GM12878 (cell line): ENCODE results near the gene PCSK1N. TPM values are rescaled to one million over a fixed set of nuclear protein-coding genes. Genes with fewer than 3 reads are reported as not detected.

Experiments used
- ATAC-seq: fragments of 200-7000 bp; cut with Tn5 transposase; 3 replicates; pipeline ENCODE4 v1.9.1; 2020; ENCODE audit warnings: mild to moderate bottlenecking, moderate library complexity
- BruUV-seq: library from RNA; stranded (reverse); fragments of 400-500 nt; replicated peaks from 2 replicates; lab custom pipeline; 2021; lab: Mats Ljungman, UMichigan
- CTCF ChIA-PET: fragments of 300-600 bp; sonication (Branson Sonifier 250); formaldehyde crosslinking; extraction: SDS; loops from one replicate; lab custom pipeline; 2021; ENCODE audit warnings: inconsistent platforms; lab: Yijun Ruan, JAX
- POLR2A ChIA-PET: fragments of 350-600 bp; formaldehyde crosslinking; extraction: SDS; loops from one replicate; lab custom pipeline; 2021; ENCODE audit warnings: inconsistent platforms; lab: Charles Lee
- RAD21 ChIA-PET: fragments of 300-600 bp; sonication (Branson Sonifier 250); formaldehyde crosslinking; loops from one replicate; lab custom pipeline; 2023; ENCODE audit warnings: antibody characterized with exemption; ENCODE audit not compliant: unreplicated experiment; lab: Charles Lee
- SMC1A ChIA-PET: fragments of 300-600 bp; sonication (Branson Sonifier 250); formaldehyde crosslinking; loops from one replicate; lab custom pipeline; 2023; ENCODE audit not compliant: unreplicated experiment, uncharacterized antibody; lab: Charles Lee
- DNase-seq: peaks from one replicate; pipeline ENCODE4 v3.0.0-alpha.2; 2011; ENCODE audit warnings: low read depth, low spot score
- FAIRE-seq: peaks from 3 replicates; lab custom pipeline; 2011; peaks lifted over from hg19 to GRCh38; lab: Jason Lieb, UNC
- H2AFZ ChIP-seq: 2 replicates; pipeline ENCODE4 v1.6.0; 2011; ENCODE audit warnings: low read depth, low read length, control low read depth; ENCODE audit not compliant: control insufficient read depth
- H3K27ac ChIP-seq: 2 replicates; pipeline ENCODE4 v1.5.1; 2011; ENCODE audit warnings: control low read depth; ENCODE audit not compliant: control insufficient read depth, insufficient read depth
- H3K27me3 ChIP-seq, 2 experiments: replicated peaks in 1 of 2; 2 replicates each; pipeline versions ENCODE4 v1.6.0 to v1.6.1; 2011; ENCODE audit warnings: low read length in 1 of 2; ENCODE audit not compliant: control insufficient read depth in 2 of 2, insufficient read depth in 2 of 2
- H3K36me3 ChIP-seq, 2 experiments: 2 replicates each; pipeline ENCODE4 v1.5.1; 2011; ENCODE audit warnings: low read length in 1 of 2; ENCODE audit not compliant: control insufficient read depth in 2 of 2, insufficient read depth in 2 of 2
- H3K4me1 ChIP-seq: 2 replicates; pipeline ENCODE4 v1.6.1; 2011; ENCODE audit warnings: mild to moderate bottlenecking, low read length, moderate library complexity, mixed read lengths; ENCODE audit not compliant: control insufficient read depth, insufficient read depth
- H3K4me2 ChIP-seq: 2 replicates; pipeline ENCODE4 v1.6.0; 2011; ENCODE audit warnings: control low read depth; ENCODE audit not compliant: control insufficient read depth, insufficient read depth
- H3K4me3 ChIP-seq: fragments of 200-600 bp; sonication (generic); 2 replicates; pipeline ENCODE4 v1.5.1; 2016
- H3K79me2 ChIP-seq: 2 replicates; pipeline ENCODE4 v1.6.0; 2011; ENCODE audit warnings: low read length; ENCODE audit not compliant: control insufficient read depth, insufficient read depth
- H3K9ac ChIP-seq: 2 replicates; pipeline ENCODE4 v1.8.0; 2011; ENCODE audit warnings: low read length, control low read depth, mixed read lengths; ENCODE audit not compliant: control insufficient read depth, insufficient read depth
- H3K9me3 ChIP-seq: replicated peaks from 3 replicates; pipeline ENCODE4 v1.5.1; 2011; ENCODE audit warnings: mild to moderate bottlenecking, low read length; ENCODE audit not compliant: control insufficient read depth, insufficient read depth
- H4K20me1 ChIP-seq: 2 replicates; pipeline ENCODE4 v1.6.0; 2011; ENCODE audit not compliant: control insufficient read depth, insufficient read depth
- CREM ChIP-seq: IDR thresholded peaks from 2 replicates; pipeline ENCODE4 v1.6.1; 2014; ENCODE audit warnings: antibody characterized with exemption, low read depth
- NBN ChIP-seq: fragments of 450-650 bp; IDR thresholded peaks from 2 replicates; pipeline ENCODE4 v1.6.1; 2016
- SREBF2 ChIP-seq: IDR thresholded peaks from 2 replicates; pipeline ENCODE4 v1.6.1; 2012; ENCODE audit warnings: mild to moderate bottlenecking, low read length
- STAT1 ChIP-seq: fragments of 450-650 bp; conservative IDR thresholded peaks from 2 replicates; pipeline ENCODE4 v1.6.1; 2014; ENCODE audit warnings: antibody characterized with exemption, mild to moderate bottlenecking
- WGBS: methylation state at CpG from one replicate; pipeline ENCODE4 v1.1.6; 2016; ENCODE audit warnings: low lambda C conversion rate; ENCODE audit not compliant: insufficient replicate concordance, insufficient coverage; ENCODE audit errors: missing lambda C conversion rate; 5-methylcytosine and 5-hydroxymethylcytosine counted together
- in situ Hi-C: fragments of 300-500 bp; cut with MboI; formaldehyde crosslinking; loops from 9 replicates; pipeline ENCODE4 v1.14.3; 2018; ENCODE audit warnings: mixed read lengths
- intact Hi-C: fragments of 100-400 bp; cut with micrococcal nuclease; formaldehyde crosslinking; loops from one replicate; pipeline ENCODE4 v1.14.2; 2022; ENCODE audit not compliant: unreplicated experiment
- polyA plus RNA-seq, 11 experiments: library from polyadenylated mRNA; depleted of rRNA in 4 of 11; unstranded in 6 of 11; stranded (reverse) in 5 of 11; fragments of >200 nt; fragmentation: Nextera tagmentation in 4 of 11; fragmentation: Illumina TruSeq in 1 of 11; extraction: Ambion mirVana in 4 of 11; extraction: Trizol in 1 of 11; gene quantifications; 1 replicate in 1 of 11; 2 replicates in 10 of 11; pipeline versions ENCODE4 v1.2.1 to v1.2.3, GENCODE V29; 2011 to 2016; ENCODE audit warnings: inconsistent platforms in 2 of 11, missing spikeins in 2 of 11, low read depth in 1 of 11
- total RNA-seq, 4 experiments: library from RNA; depleted of rRNA in 3 of 4; stranded (reverse); fragments of >200 nt in 3 of 4; fragmentation: Illumina TruSeq in 1 of 4; extraction: Trizol in 1 of 4; gene quantifications; 2 replicates each; pipeline versions ENCODE4 v1.2.1 to v1.2.3, GENCODE V29; 2013 to 2021
- TF ChIP-seq, protein P1 (sequence below): fragments of 450-650 bp; IDR thresholded peaks from 2 replicates; pipeline ENCODE4 v1.6.1; 2016; ENCODE audit warnings: mild to moderate bottlenecking
- TF ChIP-seq, protein P2 (sequence below): fragments of 450-650 bp; IDR thresholded peaks from 2 replicates; pipeline ENCODE4 v1.6.1; 2018; ENCODE audit warnings: borderline replicate concordance, mild to moderate bottlenecking; ENCODE audit not compliant: partially characterized antibody
- TF ChIP-seq, protein P3 (sequence below): IDR thresholded peaks from 2 replicates; pipeline ENCODE4 v1.6.1; 2012; ENCODE audit warnings: low read depth, low read length, improper control_type of control experiment
- TF ChIP-seq, protein P4 (sequence below): fragments of 450-650 bp; IDR thresholded peaks from 2 replicates; pipeline ENCODE4 v1.6.1; 2016; ENCODE audit warnings: mild to moderate bottlenecking
- TF ChIP-seq, protein P5 (sequence below): IDR thresholded peaks from 2 replicates; pipeline ENCODE4 v1.6.1; 2011; ENCODE audit warnings: low read depth, low read length, improper control_type of control experiment, borderline replicate concordance
- TF ChIP-seq, protein P6 (sequence below): fragments of 150-350 bp; IDR thresholded peaks from 2 replicates; pipeline ENCODE4 v1.6.1; 2014; ENCODE audit warnings: mild to moderate bottlenecking, low read depth, low read length

PCSK1N gene
- total and polyA plus RNA-seq, 10 of the 15 experiments (the other 5 are each of a cell fraction or from before 2014, with no cell fraction given), result 0.19 TPM; not detected in 9

DNA sequence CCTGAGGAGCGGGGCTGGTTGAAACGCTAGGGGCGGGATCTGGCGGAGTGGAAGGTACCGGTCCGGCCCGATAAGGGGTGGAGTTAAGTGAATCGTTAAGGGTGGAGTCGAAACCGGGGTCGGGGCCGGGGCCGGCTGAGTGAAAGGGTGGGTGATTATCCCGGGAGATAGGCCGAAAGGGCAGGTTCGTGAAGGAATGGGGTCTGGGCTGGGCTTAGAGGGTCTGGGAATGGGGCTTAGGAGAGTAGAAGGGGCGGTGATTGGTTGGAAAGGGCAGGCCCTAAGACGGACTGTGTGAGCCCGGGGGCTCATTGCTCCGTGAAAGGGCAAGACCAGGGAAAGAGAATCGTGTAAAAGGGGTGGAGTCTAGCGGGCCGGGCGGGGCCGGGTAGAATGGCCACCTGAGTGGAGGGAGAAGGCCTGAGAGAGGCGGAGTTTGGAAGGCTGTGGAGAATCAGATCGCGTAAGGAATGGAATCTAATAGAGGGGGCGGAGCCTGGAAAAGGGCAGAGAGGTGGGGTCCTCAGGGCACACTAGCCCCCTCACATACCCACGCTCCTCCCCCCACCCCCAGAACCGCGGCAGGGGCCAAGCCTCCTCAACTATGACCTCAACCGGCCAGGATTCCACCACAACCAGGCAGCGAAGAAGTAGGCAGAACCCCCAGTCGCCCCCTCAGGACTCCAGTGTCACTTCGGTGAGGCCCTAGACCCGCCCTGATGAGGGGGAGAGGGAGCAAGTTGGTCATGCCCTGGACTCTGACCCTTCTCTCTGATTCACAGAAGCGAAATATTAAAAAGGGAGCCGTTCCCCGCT lies 33.1 kb downstream of the PCSK1N start:
- ChIA-PET POLR2A (interaction anchor here (0.9 to 1.9 kb wide), 10 partner anchors 65 to 200 kb away, joined by 3 to 10 read pairs (median 5); partner anchors contain the start of genes GRIPAP1, OTUD5, PQBP1 and TIMM17B), CTCF (interaction anchor here (0.7 to 1.0 kb wide), 4 partner anchors 65 to 277 kb away, joined by 3 to 4 read pairs (median 3); partner anchors contain the start of gene WDR45), RAD21 (interaction anchor here (0.6 to 1.7 kb wide), 4 partner anchors 96 to 156 kb away, joined by 3 to 7 read pairs (median 6); partner anchors contain the start of genes PQBP1 and TIMM17B), SMC1A (interaction anchor here (1.0 to 1.5 kb wide), 4 partner anchors 13 to 144 kb away, joined by 3 to 4 read pairs (median 4); no protein-coding TSS in a partner anchor)
- peaks cover 0 to 3% of the 10 kb centered on the region in 2 experiments; a peak in 1 of 4 replicates for H3K36me3 ChIP-seq
- peak overlapping the region; percentile 66 for H3K4me2 ChIP-seq
- 32% methylated on average over 39 of the region's 40 CpGs for WGBS
- H3K9me3 ChIP-seq, result no peaks in the 10 kb centered on the region
- H2AFZ ChIP-seq, result peak overlapping the region; percentile 74
- peak overlapping the region; percentile 62 for H3K4me3 ChIP-seq
- peak overlapping the region; percentile 86 for H3K9ac ChIP-seq
- H3K27me3 ChIP-seq, result no peaks in the 10 kb centered on the region
- intact Hi-C loops, result loop anchor here (5.0 kb wide), 4 partner anchors 105 to 240 kb away; partner anchors contain the start of genes OTUD5, SUV39H1 and TFE3
- DNase-seq (peak; percentile 40), FAIRE-seq (no peak), ATAC-seq (peak; percentile 80)
- H3K27ac ChIP-seq, result peak overlapping the region; percentile 93
- in situ Hi-C loops, result loop anchor here (10.0 kb wide), 1 partner anchor 383 kb away; the partner anchor contains the start of gene PRICKLE3
- no peaks in the 10 kb centered on the region; the same call in none of the 2 replicates for H3K79me2 ChIP-seq
- TSS peak; percentile 85 for BruUV-seq
- H3K4me1 ChIP-seq, result no peaks in the 10 kb centered on the region
- H4K20me1 ChIP-seq, result no peaks in the 10 kb centered on the region
- TF ChIP-seq NBN, result peak; percentile 93
- no peak for TF ChIP-seq CREM
- TF ChIP-seq, protein P1, sequence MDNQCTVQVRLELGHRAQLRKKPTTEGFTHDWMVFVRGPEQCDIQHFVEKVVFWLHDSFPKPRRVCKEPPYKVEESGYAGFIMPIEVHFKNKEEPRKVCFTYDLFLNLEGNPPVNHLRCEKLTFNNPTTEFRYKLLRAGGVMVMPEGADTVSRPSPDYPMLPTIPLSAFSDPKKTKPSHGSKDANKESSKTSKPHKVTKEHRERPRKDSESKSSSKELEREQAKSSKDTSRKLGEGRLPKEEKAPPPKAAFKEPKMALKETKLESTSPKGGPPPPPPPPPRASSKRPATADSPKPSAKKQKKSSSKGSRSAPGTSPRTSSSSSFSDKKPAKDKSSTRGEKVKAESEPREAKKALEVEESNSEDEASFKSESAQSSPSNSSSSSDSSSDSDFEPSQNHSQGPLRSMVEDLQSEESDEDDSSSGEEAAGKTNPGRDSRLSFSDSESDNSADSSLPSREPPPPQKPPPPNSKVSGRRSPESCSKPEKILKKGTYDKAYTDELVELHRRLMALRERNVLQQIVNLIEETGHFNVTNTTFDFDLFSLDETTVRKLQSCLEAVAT, result peak; percentile 74
- no peak for TF ChIP-seq STAT1
- TF ChIP-seq, protein P2, sequence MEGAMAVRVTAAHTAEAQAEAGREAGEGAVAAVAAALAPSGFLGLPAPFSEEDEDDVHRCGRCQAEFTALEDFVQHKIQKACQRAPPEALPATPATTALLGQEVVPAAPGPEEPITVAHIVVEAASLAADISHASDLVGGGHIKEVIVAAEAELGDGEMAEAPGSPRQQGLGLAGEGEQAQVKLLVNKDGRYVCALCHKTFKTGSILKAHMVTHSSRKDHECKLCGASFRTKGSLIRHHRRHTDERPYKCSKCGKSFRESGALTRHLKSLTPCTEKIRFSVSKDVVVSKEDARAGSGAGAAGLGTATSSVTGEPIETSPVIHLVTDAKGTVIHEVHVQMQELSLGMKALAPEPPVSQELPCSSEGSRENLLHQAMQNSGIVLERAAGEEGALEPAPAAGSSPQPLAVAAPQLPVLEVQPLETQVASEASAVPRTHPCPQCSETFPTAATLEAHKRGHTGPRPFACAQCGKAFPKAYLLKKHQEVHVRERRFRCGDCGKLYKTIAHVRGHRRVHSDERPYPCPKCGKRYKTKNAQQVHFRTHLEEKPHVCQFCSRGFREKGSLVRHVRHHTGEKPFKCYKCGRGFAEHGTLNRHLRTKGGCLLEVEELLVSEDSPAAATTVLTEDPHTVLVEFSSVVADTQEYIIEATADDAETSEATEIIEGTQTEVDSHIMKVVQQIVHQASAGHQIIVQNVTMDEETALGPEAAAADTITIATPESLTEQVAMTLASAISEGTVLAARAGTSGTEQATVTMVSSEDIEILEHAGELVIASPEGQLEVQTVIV, result no peak
- TF ChIP-seq, protein P3, sequence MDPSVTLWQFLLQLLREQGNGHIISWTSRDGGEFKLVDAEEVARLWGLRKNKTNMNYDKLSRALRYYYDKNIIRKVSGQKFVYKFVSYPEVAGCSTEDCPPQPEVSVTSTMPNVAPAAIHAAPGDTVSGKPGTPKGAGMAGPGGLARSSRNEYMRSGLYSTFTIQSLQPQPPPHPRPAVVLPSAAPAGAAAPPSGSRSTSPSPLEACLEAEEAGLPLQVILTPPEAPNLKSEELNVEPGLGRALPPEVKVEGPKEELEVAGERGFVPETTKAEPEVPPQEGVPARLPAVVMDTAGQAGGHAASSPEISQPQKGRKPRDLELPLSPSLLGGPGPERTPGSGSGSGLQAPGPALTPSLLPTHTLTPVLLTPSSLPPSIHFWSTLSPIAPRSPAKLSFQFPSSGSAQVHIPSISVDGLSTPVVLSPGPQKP, result no peak
- TF ChIP-seq, protein P4, sequence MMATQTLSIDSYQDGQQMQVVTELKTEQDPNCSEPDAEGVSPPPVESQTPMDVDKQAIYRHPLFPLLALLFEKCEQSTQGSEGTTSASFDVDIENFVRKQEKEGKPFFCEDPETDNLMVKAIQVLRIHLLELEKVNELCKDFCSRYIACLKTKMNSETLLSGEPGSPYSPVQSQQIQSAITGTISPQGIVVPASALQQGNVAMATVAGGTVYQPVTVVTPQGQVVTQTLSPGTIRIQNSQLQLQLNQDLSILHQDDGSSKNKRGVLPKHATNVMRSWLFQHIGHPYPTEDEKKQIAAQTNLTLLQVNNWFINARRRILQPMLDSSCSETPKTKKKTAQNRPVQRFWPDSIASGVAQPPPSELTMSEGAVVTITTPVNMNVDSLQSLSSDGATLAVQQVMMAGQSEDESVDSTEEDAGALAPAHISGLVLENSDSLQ, result peak; percentile 28; the same call in 1 of the 2 replicates
- TF ChIP-seq, protein P5, sequence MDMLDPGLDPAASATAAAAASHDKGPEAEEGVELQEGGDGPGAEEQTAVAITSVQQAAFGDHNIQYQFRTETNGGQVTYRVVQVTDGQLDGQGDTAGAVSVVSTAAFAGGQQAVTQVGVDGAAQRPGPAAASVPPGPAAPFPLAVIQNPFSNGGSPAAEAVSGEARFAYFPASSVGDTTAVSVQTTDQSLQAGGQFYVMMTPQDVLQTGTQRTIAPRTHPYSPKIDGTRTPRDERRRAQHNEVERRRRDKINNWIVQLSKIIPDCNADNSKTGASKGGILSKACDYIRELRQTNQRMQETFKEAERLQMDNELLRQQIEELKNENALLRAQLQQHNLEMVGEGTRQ, result no peak
- no peak for TF ChIP-seq SREBF2
- TF ChIP-seq, protein P6, sequence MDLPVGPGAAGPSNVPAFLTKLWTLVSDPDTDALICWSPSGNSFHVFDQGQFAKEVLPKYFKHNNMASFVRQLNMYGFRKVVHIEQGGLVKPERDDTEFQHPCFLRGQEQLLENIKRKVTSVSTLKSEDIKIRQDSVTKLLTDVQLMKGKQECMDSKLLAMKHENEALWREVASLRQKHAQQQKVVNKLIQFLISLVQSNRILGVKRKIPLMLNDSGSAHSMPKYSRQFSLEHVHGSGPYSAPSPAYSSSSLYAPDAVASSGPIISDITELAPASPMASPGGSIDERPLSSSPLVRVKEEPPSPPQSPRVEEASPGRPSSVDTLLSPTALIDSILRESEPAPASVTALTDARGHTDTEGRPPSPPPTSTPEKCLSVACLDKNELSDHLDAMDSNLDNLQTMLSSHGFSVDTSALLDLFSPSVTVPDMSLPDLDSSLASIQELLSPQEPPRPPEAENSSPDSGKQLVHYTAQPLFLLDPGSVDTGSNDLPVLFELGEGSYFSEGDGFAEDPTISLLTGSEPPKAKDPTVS, result no peak
